ENCODE data around the gene ZNF236. TPM values are rescaled to one million over a fixed set of nuclear protein-coding genes. Genes with fewer than 3 reads are reported as not detected.
"Not testable (repeated sequence)": the region's sequence is repeated elsewhere in the genome, so short reads cannot be mapped to it uniquely, and the experiment has no call there.

ZNF236 gene
- polyA plus RNA-seq = 1 to 10 TPM; 1.1 to 3.6 (median 2.1) TPM

GRCh38 chr18:76822506-76823160 lies at the start of gene ZNF236:
Gene ZNF236 (plus strand): TSS chr18:76822557. CDS start chr18:76822608, 51 bp downstream.
- peak within 1 kb of the TSS; percentile 56 for H3K27ac ChIP-seq (ENCODE audit: low read depth, low read length)
- WGBS, 3 donors = 1% methylated on average over 37 to 110 of the region's 113 CpGs

- 81 to 89% (median 82%) methylated on average over 8 of the region's 8 CpGs for WGBS, 3 donors
- no peak overlapping the region for H3K27ac ChIP-seq (ENCODE audit: low read depth, low read length)
Measured at GRCh38 chr18:76772665-76773064, 49.7 kb upstream of the ZNF236 start.

GRCh38 chr18:76777036-76777435 lies 45.3 kb upstream of the ZNF236 start:
- not testable (repeated sequence) for H3K27ac ChIP-seq (ENCODE audit: low read depth, low read length)
- 92 to 100% (median 92%) methylated on average over 15 to 22 of the region's 22 CpGs for WGBS, 3 donors

- WGBS, 3 donors = 89% methylated on average over 29 of the region's 29 CpGs
- H3K27ac ChIP-seq (ENCODE audit: low read depth, low read length) = no peak overlapping the region
Measured at GRCh38 chr18:76783786-76784484, 38.4 kb upstream of the ZNF236 start.

- 80 to 92% (median 87%) methylated on average over 6 of the region's 6 CpGs for WGBS, 3 donors
- no peak overlapping the region for H3K27ac ChIP-seq (ENCODE audit: low read depth, low read length)
Measured at GRCh38 chr18:76785872-76786271, 36.5 kb upstream of the ZNF236 start.

GRCh38 chr18:76788571-76789317 lies 33.6 kb upstream of the ZNF236 start:
- no peak overlapping the region for H3K27ac ChIP-seq (ENCODE audit: low read depth, low read length)
- 91 to 94% (median 93%) methylated on average over 31 to 36 of the region's 36 CpGs for WGBS, 3 donors

GRCh38 chr18:76791106-76791505 lies 31.3 kb upstream of the ZNF236 start:
- H3K27ac ChIP-seq (ENCODE audit: low read depth, low read length) = no peak overlapping the region
- 86 to 91% (median 89%) methylated on average over 12 of the region's 12 CpGs for WGBS, 3 donors

GRCh38 chr18:76791642-76792041 lies 30.7 kb upstream of the ZNF236 start:
- 79 to 90% (median 87%) methylated on average over 5 of the region's 5 CpGs for WGBS, 3 donors
- H3K27ac ChIP-seq (ENCODE audit: low read depth, low read length) = no peak overlapping the region

- WGBS, 3 donors = 73 to 78% (median 75%) methylated on average over 4 of the region's 4 CpGs
- H3K27ac ChIP-seq (ENCODE audit: low read depth, low read length) = no peak overlapping the region
Measured at GRCh38 chr18:76794326-76794725, 28.0 kb upstream of the ZNF236 start.

- 17 to 28% (median 22%) methylated on average over 60 to 61 of the region's 61 CpGs for WGBS, 3 donors
- H3K27ac ChIP-seq (ENCODE audit: low read depth, low read length) = no peak overlapping the region
Measured at GRCh38 chr18:76801567-76802505, 20.5 kb upstream of the ZNF236 start.

GRCh38 chr18:76803413-76803812 lies 18.9 kb upstream of the ZNF236 start:
- no peak overlapping the region for H3K27ac ChIP-seq (ENCODE audit: low read depth, low read length)
- 41 to 44% (median 43%) methylated on average over 5 of the region's 5 CpGs for WGBS, 3 donors

GRCh38 chr18:76803814-76804213 lies 18.5 kb upstream of the ZNF236 start:
- H3K27ac ChIP-seq (ENCODE audit: low read depth, low read length) = no peak overlapping the region
- 2 to 4% (median 3%) methylated on average over 11 of the region's 11 CpGs for WGBS, 3 donors

- H3K27ac ChIP-seq (ENCODE audit: low read depth, low read length) = no peak overlapping the region
- WGBS, 3 donors = 72 to 77% (median 75%) methylated on average over 7 of the region's 7 CpGs
Measured at GRCh38 chr18:76805221-76805620, 17.1 kb upstream of the ZNF236 start.

- 91 to 92% (median 92%) methylated on average over 7 of the region's 7 CpGs for WGBS, 3 donors
Measured at GRCh38 chr18:76806301-76806700, 16.1 kb upstream of the ZNF236 start.

GRCh38 chr18:76808561-76808960 lies 13.8 kb upstream of the ZNF236 start:
- H3K27ac ChIP-seq (ENCODE audit: low read depth, low read length) = no peak overlapping the region
- WGBS, 3 donors = 89 to 90% (median 90%) methylated on average over 10 of the region's 10 CpGs

More at GRCh38 chr18:76806301-76806700, 16.1 kb upstream of the ZNF236 start:
- no peak overlapping the region for H3K27ac ChIP-seq (ENCODE audit: low read depth, low read length)

GRCh38 chr18:76811530-76811929 lies 10.8 kb upstream of the ZNF236 start:
- WGBS, 3 donors = 86 to 94% (median 88%) methylated on average over 7 of the region's 7 CpGs
- not testable (repeated sequence) for H3K27ac ChIP-seq (ENCODE audit: low read depth, low read length)

- WGBS, 3 donors = 88 to 89% (median 89%) methylated on average over 11 of the region's 11 CpGs
- H3K27ac ChIP-seq (ENCODE audit: low read depth, low read length) = no peak overlapping the region
Measured at GRCh38 chr18:76814256-76814655, 8.1 kb upstream of the ZNF236 start.

GRCh38 chr18:76816127-76816526 lies 6.2 kb upstream of the ZNF236 start:
- H3K27ac ChIP-seq (ENCODE audit: low read depth, low read length) = no peak overlapping the region
- 77 to 83% (median 80%) methylated on average over 8 of the region's 8 CpGs for WGBS, 3 donors
